H1 (cell line): ENCODE results near the gene TMEM151B. TPM values are rescaled to one million over a fixed set of nuclear protein-coding genes. Genes with fewer than 3 reads are reported as not detected.

Source experiments
- EZH2 ChIP-seq: fragments of 200-600 bp; sonication (generic); IDR thresholded peaks from 2 replicates; pipeline ENCODE4 v1.7.1; 2012; ENCODE audit warnings: low read depth, mild to moderate bottlenecking, moderate library complexity, low read length, inconsistent platforms; ENCODE audit not compliant: severe bottlenecking
- polyA plus RNA-seq, 7 experiments: library from polyadenylated mRNA; depleted of rRNA in 3 of 7; stranded (reverse) in 5 of 7; unstranded in 2 of 7; fragments of >200 nt in 5 of 7; fragments of 200-250 nt in 2 of 7; gene quantifications; 1 replicate in 5 of 7; 2 replicates in 1 of 7; 4 replicates in 1 of 7; pipeline versions ENCODE4 v1.2.1 to v1.2.3, GENCODE V29; 2011 to 2013; ENCODE audit warnings: missing spikeins in 2 of 7, mixed read lengths in 2 of 7
- total RNA-seq: library from RNA; stranded (reverse); fragmentation: NEBNext Ultra II Directional; extraction: Animal tissue kit (Norgen Biotek cat#: 25700); gene quantifications from 2 replicates; pipeline ENCODE4 v1.2.1, GENCODE V29; 2021

TMEM151B gene
- total and polyA plus RNA-seq, 2 of the 8 experiments (the other 6 are each of a cell fraction or from before 2014, with no cell fraction given): 8.0 to 15.5 TPM

DNA sequence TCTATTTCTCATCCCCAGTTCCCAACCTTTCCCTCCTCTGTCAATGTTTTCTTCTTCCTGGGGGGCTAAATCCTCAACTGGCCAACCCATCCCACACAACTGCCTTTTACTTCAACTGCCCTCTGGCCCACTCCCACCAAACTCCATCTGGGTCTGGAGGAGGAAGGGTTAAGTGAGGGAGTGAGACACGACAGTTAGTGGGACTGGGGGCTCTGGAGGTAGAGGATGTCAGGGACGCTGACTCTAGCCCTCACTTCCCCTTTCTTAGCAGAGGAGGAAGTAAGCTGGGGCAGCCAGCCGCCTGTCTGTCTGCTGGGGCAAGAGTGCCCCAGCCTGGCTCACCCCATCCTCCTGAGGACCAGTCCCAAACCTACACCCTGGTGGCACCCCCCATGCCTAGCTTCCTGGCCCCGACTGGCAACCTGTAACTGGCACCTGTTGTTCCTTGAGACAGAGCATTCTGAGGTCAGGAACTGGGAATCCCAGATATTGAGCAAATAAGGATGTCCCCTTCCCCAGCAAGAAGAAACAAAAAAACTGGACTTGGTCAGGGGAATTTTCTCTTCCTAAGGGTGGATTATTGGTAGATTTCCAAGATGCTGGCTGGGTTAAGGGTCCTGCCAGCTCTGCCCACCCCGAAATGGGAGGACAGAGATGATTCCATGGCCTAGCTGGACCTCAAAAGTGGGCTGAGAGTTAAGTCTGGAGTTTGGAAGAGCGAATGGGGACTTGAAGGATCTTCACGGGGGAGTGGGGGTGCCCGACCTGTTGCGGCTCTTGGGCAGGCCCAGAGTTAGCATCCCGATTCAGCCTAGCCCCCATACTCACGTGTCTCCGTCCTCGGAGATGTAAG is 5.9 kb upstream of the TMEM151B start (continued):
- no peak for TF ChIP-seq EZH2
- TF ChIP-seq, all 59 proteins: peak for 0
